BLaER1 treated with 17β-estradiol and CSF1 and Interleukin-3, amounts not matched to agents 10 nM and 100 nM (cell line): ENCODE data around the gene MAPK10.

Experiments used
- H3K27ac ChIP-seq, 11 experiments: shearing (Covaris generic); formaldehyde crosslinking; 2 replicates each; pipeline ENCODE4 v1.8.1; 2022
- H3K27me3 ChIP-seq, 11 experiments: shearing (Covaris generic); formaldehyde crosslinking; 2 replicates each; pipeline ENCODE4 v1.8.1; 2022
- H3K36me3 ChIP-seq, 11 experiments: shearing (Covaris generic); formaldehyde crosslinking; 2 replicates each; pipeline ENCODE4 v1.8.1; 2022
- H3K4me1 ChIP-seq, 10 experiments: shearing (Covaris generic); formaldehyde crosslinking; 2 replicates each; pipeline ENCODE4 v1.8.1; 2022
- H3K4me2 ChIP-seq, 11 experiments: shearing (Covaris generic); formaldehyde crosslinking; 2 replicates each; pipeline ENCODE4 v1.8.1; 2022
- H3K4me3 ChIP-seq, 10 experiments: shearing (Covaris generic); formaldehyde crosslinking; 2 replicates each; pipeline ENCODE4 v1.8.1; 2022
- H3K9ac ChIP-seq, 11 experiments: shearing (Covaris generic); formaldehyde crosslinking; 2 replicates each; pipeline ENCODE4 v1.8.1; 2022
- H3K9me3 ChIP-seq, 11 experiments: shearing (Covaris generic); formaldehyde crosslinking; replicated peaks in 1 of 11; 2 replicates each; pipeline ENCODE4 v1.8.1; 2022
- H4K20me1 ChIP-seq, 11 experiments: shearing (Covaris generic); formaldehyde crosslinking; 2 replicates each; pipeline ENCODE4 v1.8.1; 2022
- Cebpa-rat ChIP-seq, 11 experiments: shearing (Covaris generic); IDR thresholded peaks; 2 replicates each; pipeline ENCODE4 v1.8.1; 2022

Gene MAPK10

DNA sequence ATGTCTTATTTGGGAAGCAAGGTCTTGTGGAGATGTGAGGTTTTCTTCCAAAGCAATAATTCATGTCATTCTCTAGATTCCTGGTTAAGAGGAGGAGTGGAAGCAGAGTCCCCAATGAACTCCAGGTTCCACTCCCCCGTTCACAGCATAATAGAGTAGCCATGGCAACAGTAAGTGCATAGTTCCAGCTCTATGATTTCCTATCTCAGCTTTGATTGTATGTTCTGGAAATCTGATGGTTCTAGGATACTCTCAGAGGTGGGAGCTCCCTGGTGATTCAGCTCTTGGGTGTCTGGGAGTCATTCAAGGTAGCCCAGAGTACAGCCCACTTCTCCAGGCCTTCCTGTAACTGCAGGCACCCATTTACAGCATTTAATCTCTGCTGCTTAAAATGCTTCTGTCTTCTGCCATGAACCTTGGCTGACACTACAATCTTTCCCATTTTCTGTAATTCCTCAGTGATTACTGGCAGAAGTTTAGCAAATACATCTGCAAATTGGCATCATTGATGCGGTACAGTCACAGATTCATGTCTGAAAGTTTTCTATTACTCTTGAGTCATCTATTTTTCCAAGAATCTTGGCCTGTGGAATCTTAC is 242.0 kb downstream of the MAPK10 start:
- no peaks in the 10 kb centered on the region; a peak in 1 of 22 replicates for H3K9me3 ChIP-seq
- H4K20me1 ChIP-seq, result no peaks in the 10 kb centered on the region
- H3K27ac ChIP-seq, result no peak overlapping the region
- no peaks in the 10 kb centered on the region for H3K36me3 ChIP-seq
- H3K9ac ChIP-seq, result no peak overlapping the region
- no peaks in the 10 kb centered on the region for H3K4me1 ChIP-seq
- H3K4me3 ChIP-seq, result no peak overlapping the region
- no peaks in the 10 kb centered on the region for H3K27me3 ChIP-seq
- no peak for TF ChIP-seq Cebpa-rat (IDR thresholded peaks at IDR 0.05)
- H3K4me2 ChIP-seq, result no peak overlapping the region

DNA sequence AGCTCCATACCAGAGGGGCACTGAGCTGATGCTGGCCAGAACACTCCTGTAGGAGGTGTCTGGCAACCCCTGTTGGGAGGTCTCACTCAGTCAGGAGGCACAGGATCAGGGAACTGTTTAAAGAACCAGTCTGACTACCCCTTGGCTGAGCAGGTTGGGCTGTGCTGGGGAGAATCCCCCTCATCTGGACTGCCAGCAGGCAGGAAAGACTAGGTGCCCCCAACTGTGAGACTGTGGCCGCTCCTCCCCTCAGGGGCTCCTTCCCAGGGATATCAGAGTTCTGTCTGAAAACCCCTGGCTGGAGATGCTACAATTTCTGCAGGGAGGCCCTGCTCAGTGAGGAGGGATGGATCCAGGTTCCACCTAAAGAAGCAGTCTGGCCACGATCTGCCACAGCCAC is 245.3 kb downstream of the MAPK10 start:
- H3K27ac ChIP-seq, result no peak overlapping the region
- no peaks in the 10 kb centered on the region for H3K36me3 ChIP-seq
- no peaks in the 10 kb centered on the region for H3K27me3 ChIP-seq
- no peak for TF ChIP-seq Cebpa-rat (IDR thresholded peaks at IDR 0.05)
- H3K4me3 ChIP-seq, result no peak overlapping the region
- H3K9me3 ChIP-seq, result peaks cover 0 to 16% (median 0%) of the 10 kb centered on the region in 11 experiments; a peak in 4 of 22 replicates
- H3K4me2 ChIP-seq, result no peak overlapping the region
- H3K4me1 ChIP-seq, result no peaks in the 10 kb centered on the region
- H3K9ac ChIP-seq, result no peak overlapping the region
- H4K20me1 ChIP-seq, result no peaks in the 10 kb centered on the region

DNA sequence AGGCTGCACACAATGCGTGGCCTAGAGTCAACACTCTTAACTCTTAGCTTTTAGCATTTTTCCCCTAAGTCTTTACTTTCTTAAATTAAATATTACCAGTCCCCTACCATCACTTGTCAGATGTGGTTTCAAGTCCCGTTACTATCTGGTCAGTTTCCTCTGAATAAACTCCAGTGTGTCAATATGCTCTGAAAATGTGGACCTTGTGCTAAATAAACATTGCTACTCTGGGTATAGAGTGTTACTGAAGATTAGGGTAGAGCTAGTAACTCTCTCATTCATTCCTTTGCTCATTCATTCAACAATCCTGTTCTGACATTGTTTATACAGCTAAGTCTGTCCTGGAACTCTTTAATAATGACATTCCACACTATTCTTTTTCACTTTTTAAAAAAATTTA is 251.0 kb downstream of the MAPK10 start:
- Histone ChIP-seq H3K9me3 (peaks cover 0 to 16% (median 0%) of the 10 kb centered on the region in 11 experiments; a peak in 3 of 22 replicates), H3K4me2 (no peak overlapping the region), H3K4me1 (no peaks in the 10 kb centered on the region), H3K4me3 (no peak overlapping the region), H3K9ac (no peak overlapping the region), H3K36me3 (no peaks in the 10 kb centered on the region), H3K27me3 (no peaks in the 10 kb centered on the region), H3K27ac (no peak overlapping the region), H4K20me1 (no peaks in the 10 kb centered on the region)
- no peak for TF ChIP-seq Cebpa-rat (IDR thresholded peaks at IDR 0.05)

DNA sequence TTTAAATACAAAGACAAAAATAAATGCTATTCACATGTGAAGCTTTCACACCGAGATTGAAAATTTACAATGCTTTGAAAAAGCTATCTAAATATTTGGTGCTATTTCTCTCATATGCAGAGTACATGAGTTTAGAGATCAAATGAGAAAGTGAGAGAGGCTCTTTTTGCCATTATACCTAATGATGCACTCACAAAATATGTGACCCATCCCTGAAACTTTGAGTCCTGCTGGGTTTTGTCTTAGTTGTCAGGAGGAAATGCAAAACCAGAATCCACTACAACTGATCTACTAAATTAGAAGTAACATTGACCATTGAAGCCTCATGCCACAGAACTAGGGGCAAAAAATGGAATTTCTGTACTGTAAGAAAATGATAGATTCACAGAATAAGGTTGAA is 251.7 kb downstream of the MAPK10 start:
- Histone ChIP-seq H3K9me3 (peaks cover 0 to 16% (median 0%) of the 10 kb centered on the region in 11 experiments; a peak in 3 of 22 replicates), H3K4me2 (no peak overlapping the region), H3K36me3 (no peaks in the 10 kb centered on the region), H4K20me1 (no peaks in the 10 kb centered on the region), H3K4me3 (no peak overlapping the region), H3K9ac (no peak overlapping the region), H3K4me1 (no peaks in the 10 kb centered on the region), H3K27ac (no peak overlapping the region), H3K27me3 (no peaks in the 10 kb centered on the region)
- TF ChIP-seq Cebpa-rat (IDR thresholded peaks at IDR 0.05), result no peak

DNA sequence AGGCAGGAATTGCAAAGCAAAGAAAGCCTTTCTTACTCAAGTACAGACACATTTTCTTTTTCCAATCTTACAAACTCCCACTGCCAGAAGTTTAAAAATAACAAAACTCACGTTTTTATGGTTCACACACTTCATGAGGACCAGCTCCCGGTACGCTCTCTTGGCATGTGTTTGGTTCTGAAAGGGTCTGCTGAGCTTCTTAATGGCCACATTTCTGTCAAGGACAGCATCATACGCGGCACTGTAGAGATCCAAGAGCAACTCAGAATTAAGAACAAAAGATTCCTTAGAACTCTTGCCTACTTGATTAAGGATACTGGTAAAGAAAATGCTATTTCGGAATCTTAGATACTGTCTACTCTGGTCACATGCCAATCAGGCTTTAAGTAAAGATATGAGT is 252.7 kb downstream of the MAPK10 start:
- TF ChIP-seq Cebpa-rat (IDR thresholded peaks at IDR 0.05), result no peak
- Histone ChIP-seq H3K4me3 (no peak overlapping the region), H3K27ac (no peak overlapping the region), H3K9ac (no peak overlapping the region), H4K20me1 (no peaks in the 10 kb centered on the region), H3K4me2 (no peak overlapping the region), H3K4me1 (no peaks in the 10 kb centered on the region), H3K27me3 (no peaks in the 10 kb centered on the region), H3K9me3 (peaks cover 0 to 16% (median 0%) of the 10 kb centered on the region in 11 experiments; a peak in 3 of 22 replicates), H3K36me3 (no peaks in the 10 kb centered on the region)

DNA sequence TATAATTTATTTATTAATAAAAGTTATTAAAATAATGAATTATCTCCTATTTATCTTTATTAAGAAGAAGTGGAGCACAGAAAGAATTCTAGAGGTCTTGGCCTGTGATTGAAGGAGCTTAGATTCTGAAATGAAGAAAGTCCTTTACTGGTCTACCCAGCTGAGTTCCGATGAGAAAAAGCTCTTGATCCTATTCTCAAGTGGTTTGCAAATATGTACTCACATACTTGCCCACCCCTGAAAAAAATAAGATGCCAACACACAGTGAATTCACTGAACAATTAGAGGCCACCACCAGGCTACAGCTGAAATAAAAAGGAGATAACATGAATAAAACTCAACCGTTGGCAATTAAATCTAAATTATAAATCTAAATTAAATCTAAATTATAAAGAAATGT is 253.4 kb downstream of the MAPK10 start:
- Histone ChIP-seq H3K4me3 (no peak overlapping the region), H3K4me1 (no peaks in the 10 kb centered on the region), H3K27me3 (no peaks in the 10 kb centered on the region), H3K4me2 (no peak overlapping the region), H4K20me1 (no peaks in the 10 kb centered on the region), H3K36me3 (no peaks in the 10 kb centered on the region), H3K27ac (no peak overlapping the region), H3K9ac (no peak overlapping the region), H3K9me3 (peaks cover 0 to 15% (median 0%) of the 10 kb centered on the region in 11 experiments; a peak in 3 of 22 replicates)
- no peak for TF ChIP-seq Cebpa-rat (IDR thresholded peaks at IDR 0.05)

DNA sequence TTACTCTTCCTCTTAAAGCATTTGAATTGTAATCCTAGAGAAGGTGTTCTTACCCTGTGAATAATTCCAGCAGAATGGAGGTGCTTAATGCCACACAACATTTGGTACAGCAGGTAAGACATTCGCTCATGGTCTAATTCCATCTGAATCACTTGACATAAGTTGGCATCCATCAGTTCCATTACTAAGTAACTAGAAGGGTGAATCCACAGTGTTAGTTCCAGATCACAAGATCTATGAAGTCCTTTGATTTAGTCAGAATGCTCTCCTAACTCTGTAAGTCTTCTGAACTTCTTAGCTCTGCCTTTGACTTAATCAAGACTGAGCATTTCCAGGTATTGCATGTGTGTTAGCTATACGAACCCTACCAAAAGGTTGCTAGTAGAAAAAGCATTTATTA is 258.0 kb downstream of the MAPK10 start:
- no peak for TF ChIP-seq Cebpa-rat (IDR thresholded peaks at IDR 0.05)
- H3K4me1 ChIP-seq, result no peaks in the 10 kb centered on the region

DNA sequence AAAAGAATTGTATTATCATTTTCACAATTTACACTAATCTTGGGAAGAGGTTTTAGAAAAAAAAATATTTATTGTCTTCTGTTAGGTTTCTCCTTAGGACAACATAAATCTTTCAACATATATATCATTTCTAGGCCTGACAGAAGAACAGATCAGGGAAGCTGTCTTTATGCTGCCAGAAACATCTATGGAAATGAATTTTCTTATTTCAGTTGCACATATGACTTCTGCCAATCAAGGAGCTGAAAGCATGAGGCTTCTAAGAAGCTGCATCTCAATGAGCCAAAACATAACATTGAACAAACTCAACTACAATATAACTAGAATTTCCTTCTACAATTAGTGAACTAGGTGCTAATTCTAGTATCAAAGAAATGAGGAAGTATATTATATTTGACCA is 258.4 kb downstream of the MAPK10 start:
- Histone ChIP-seq H3K9ac (no peak overlapping the region), H3K27me3 (no peaks in the 10 kb centered on the region), H3K4me1 (no peaks in the 10 kb centered on the region), H3K4me3 (no peak overlapping the region), H3K27ac (no peak overlapping the region), H3K9me3 (no peaks in the 10 kb centered on the region), H3K4me2 (no peak overlapping the region), H4K20me1 (no peaks in the 10 kb centered on the region), H3K36me3 (no peaks in the 10 kb centered on the region)
- TF ChIP-seq Cebpa-rat (IDR thresholded peaks at IDR 0.05), result no peak

More for the DNA sequence above, 258.0 kb downstream of the MAPK10 start:
- no peak overlapping the region for H3K4me3 ChIP-seq
- H4K20me1 ChIP-seq, result no peaks in the 10 kb centered on the region
- no peak overlapping the region for H3K9ac ChIP-seq
- H3K27ac ChIP-seq, result no peak overlapping the region
- H3K9me3 ChIP-seq, result no peaks in the 10 kb centered on the region
- H3K36me3 ChIP-seq, result no peaks in the 10 kb centered on the region
- no peak overlapping the region for H3K4me2 ChIP-seq
- H3K27me3 ChIP-seq, result no peaks in the 10 kb centered on the region

DNA sequence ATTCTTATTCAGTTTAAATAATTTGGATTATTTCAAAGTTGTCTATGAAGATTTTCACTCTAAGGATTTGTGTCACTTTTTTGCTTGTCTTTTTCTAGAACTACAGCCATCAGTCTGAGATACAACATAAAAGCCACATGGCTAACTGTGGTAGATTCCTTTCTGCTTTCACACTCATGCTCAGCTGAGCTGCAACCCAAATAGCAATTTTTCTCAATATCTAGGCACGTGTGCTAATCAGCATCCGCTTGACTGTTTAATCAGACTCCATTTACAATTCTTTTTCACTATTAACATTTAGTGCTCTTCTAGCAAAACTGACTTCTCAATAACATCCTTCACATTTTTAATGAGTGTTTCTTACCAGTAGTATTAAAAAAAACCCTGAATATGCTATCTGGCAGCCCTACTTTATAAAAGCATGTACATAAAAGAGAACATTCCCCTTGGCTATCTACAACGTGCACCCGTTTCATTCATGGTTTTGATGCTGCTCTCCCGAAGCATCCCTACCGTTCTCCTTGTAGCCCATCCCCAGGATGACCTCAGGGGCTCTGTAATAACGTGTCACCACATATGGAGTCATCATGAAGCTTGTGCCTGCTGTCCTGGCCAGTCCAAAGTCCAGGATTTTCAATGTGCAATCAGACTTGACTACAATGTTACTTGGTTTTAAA is 259.2 kb downstream of the MAPK10 start:
- no peaks in the 10 kb centered on the region for H4K20me1 ChIP-seq
- no peak overlapping the region for H3K9ac ChIP-seq
- TF ChIP-seq Cebpa-rat (IDR thresholded peaks at IDR 0.05), result no peak
- no peaks in the 10 kb centered on the region for H3K27me3 ChIP-seq
- no peak overlapping the region for H3K27ac ChIP-seq
- no peak overlapping the region for H3K4me3 ChIP-seq
- no peak overlapping the region for H3K4me2 ChIP-seq
- no peaks in the 10 kb centered on the region for H3K36me3 ChIP-seq
- H3K4me1 ChIP-seq, result no peaks in the 10 kb centered on the region
- H3K9me3 ChIP-seq, result no peaks in the 10 kb centered on the region

DNA sequence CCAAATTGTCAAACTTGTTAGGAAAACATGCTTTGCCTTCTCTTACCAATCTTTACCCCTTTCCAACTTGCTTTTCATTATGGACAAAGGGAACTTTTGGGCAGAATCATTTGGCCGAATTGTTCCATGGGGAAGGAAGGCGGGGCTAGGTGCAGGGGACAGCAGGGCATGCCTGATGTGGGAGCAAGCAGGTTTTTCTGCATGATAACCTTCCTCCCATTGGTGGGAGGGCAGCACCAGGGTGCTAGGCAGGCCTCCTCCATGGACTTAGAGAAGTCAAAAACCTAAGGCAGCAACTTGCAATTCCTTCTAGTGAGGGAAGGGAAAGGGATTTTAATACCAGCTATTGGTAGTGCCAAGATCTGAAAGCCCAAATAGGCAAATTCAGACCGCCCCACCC is 260.5 kb downstream of the MAPK10 start:
- no peaks in the 10 kb centered on the region for H3K27me3 ChIP-seq
- H3K4me3 ChIP-seq, result no peak overlapping the region
- no peak for TF ChIP-seq Cebpa-rat (IDR thresholded peaks at IDR 0.05)
- H3K27ac ChIP-seq, result no peak overlapping the region
- no peaks in the 10 kb centered on the region for H4K20me1 ChIP-seq
- no peak overlapping the region for H3K9ac ChIP-seq
- no peaks in the 10 kb centered on the region for H3K4me1 ChIP-seq
- H3K36me3 ChIP-seq, result no peaks in the 10 kb centered on the region
- no peaks in the 10 kb centered on the region for H3K9me3 ChIP-seq
- H3K4me2 ChIP-seq, result no peak overlapping the region
